HepG2 (cell line): ENCODE measurements around the gene CACNB4. TPM values are rescaled to one million over a fixed set of nuclear protein-coding genes. Genes with fewer than 3 reads are reported as not detected.

ENCODE experiments used
- ATAC-seq: fragments of 200-7000 bp; cut with Tn5 transposase; 3 replicates; pipeline ENCODE4 v1.9.1; 2020; ENCODE audit warnings: mild to moderate bottlenecking, moderate library complexity
- BruUV-seq: library from RNA; stranded (reverse); fragments of 400-500 nt; replicated peaks from 2 replicates; lab custom pipeline; 2021; lab: Mats Ljungman, UMichigan
- CTCF ChIA-PET: fragments of 300-600 bp; formaldehyde crosslinking; extraction: SDS; loops from one replicate; lab custom pipeline; 2021; ENCODE audit warnings: low total read pairs, inconsistent platforms, low intra/inter-chr PET ratio; lab: Yijun Ruan, JAX
- POLR2A ChIA-PET: fragments of 350-600 bp; sonication (Branson Sonifier 250); formaldehyde crosslinking; loops from one replicate; lab custom pipeline; 2020; ENCODE audit warnings: antibody characterized with exemption, inconsistent platforms; lab: Yijun Ruan, JAX
- DNase-seq: peaks from one replicate; pipeline ENCODE4 v3.0.0-alpha.2; 2015; ENCODE audit warnings: low spot score
- FAIRE-seq: peaks from 3 replicates; lab custom pipeline; 2011; peaks lifted over from hg19 to GRCh38; lab: Jason Lieb, UNC
- H2AFZ ChIP-seq: one replicate; pipeline ENCODE4 v1.6.1; 2011; ENCODE audit warnings: low read length, inconsistent platforms
- H3K27ac ChIP-seq: fragments of 300-600 bp; 3 replicates; pipeline ENCODE4 v1.8.0; 2011; ENCODE audit warnings: mixed run types, mild to moderate bottlenecking, mixed read lengths, low read length, inconsistent platforms; ENCODE audit not compliant: insufficient read depth; ENCODE audit errors: extremely low read length
- H3K27me3 ChIP-seq, 2 experiments: fragments of 200-600 bp in 1 of 2; 2 replicates in 1 of 2; 3 replicates in 1 of 2; pipeline versions ENCODE4 v1.6.0 to v1.8.0; 2011; ENCODE audit warnings: low read length in 2 of 2, mild to moderate bottlenecking in 2 of 2, moderate library complexity in 2 of 2, inconsistent platforms in 1 of 2; ENCODE audit not compliant: insufficient read depth in 2 of 2, control insufficient read depth in 1 of 2
- H3K36me3 ChIP-seq, 2 experiments: fragments of 200-600 bp in 1 of 2; replicated peaks in 1 of 2; 2 replicates in 1 of 2; 3 replicates in 1 of 2; pipeline versions ENCODE4 v1.5.1 to v1.8.0; 2011; ENCODE audit warnings: low read length in 2 of 2, inconsistent platforms in 1 of 2; ENCODE audit not compliant: insufficient read depth in 2 of 2, control insufficient read depth in 1 of 2
- H3K4me1 ChIP-seq: 2 replicates; pipeline ENCODE4 v1.5.1; 2012; ENCODE audit warnings: low read length, inconsistent platforms; ENCODE audit not compliant: insufficient read depth
- H3K4me2 ChIP-seq: 2 replicates; pipeline ENCODE4 v1.6.0; 2011; ENCODE audit warnings: low read depth, low read length, inconsistent platforms
- H3K4me3 ChIP-seq, 3 experiments: fragments of 200-600 bp in 1 of 3; sonication (generic), shearing (Covaris generic) in 1 of 3; replicated peaks in 1 of 3; 2 replicates each; pipeline ENCODE4 v1.5.1; 2011 to 2016; ENCODE audit warnings: low read length in 3 of 3, inconsistent platforms in 2 of 3, low read depth in 2 of 3, mild to moderate bottlenecking in 2 of 3, control low read depth in 1 of 3, mixed read lengths in 1 of 3; ENCODE audit not compliant: insufficient read depth in 1 of 3
- H3K79me2 ChIP-seq: one replicate; pipeline ENCODE4 v1.6.1; 2011; ENCODE audit warnings: low read length, inconsistent platforms; ENCODE audit not compliant: insufficient read depth
- H3K9ac ChIP-seq: 2 replicates; pipeline ENCODE4 v1.6.0; 2011; ENCODE audit warnings: mild to moderate bottlenecking, low read depth, low read length, inconsistent platforms; ENCODE audit not compliant: insufficient read depth
- H3K9me3 ChIP-seq: 2 replicates; pipeline ENCODE4 v1.5.1; 2012; ENCODE audit warnings: mild to moderate bottlenecking, low read length
- H4K20me1 ChIP-seq: 2 replicates; pipeline ENCODE4 v1.6.0; 2011; ENCODE audit warnings: inconsistent platforms, mild to moderate bottlenecking, low read length, moderate library complexity; ENCODE audit not compliant: insufficient read depth
- CCAR2 ChIP-seq: fragments of 200-400 bp; formaldehyde crosslinking; optimal IDR thresholded peaks from 2 replicates; pipeline ENCODE3; 2018; ENCODE audit warnings: low read depth, mild to moderate bottlenecking, low read length, moderate library complexity
- ISX ChIP-seq: sonication (generic); formaldehyde crosslinking; conservative IDR thresholded peaks from 2 replicates; pipeline ENCODE4 v1.5.0; 2020; ENCODE audit warnings: missing genetic modification reagents
- TRIM22 ChIP-seq: fragments of 450-650 bp; IDR thresholded peaks from 2 replicates; pipeline ENCODE4 v1.6.1; 2017
- ZNF251 ChIP-seq: sonication (generic); formaldehyde crosslinking; IDR thresholded peaks from 2 replicates; pipeline ENCODE4 v1.9.0; 2021; ENCODE audit warnings: mild to moderate bottlenecking, missing genetic modification reagents
- ZZZ3 ChIP-seq: sonication (generic); formaldehyde crosslinking; IDR thresholded peaks from 2 replicates; pipeline ENCODE4 v1.4.0; 2020; ENCODE audit warnings: missing genetic modification reagents, mild to moderate bottlenecking, borderline replicate concordance
- WGBS: methylation state at CpG from one replicate; pipeline ENCODE4 v1.1.6; 2017; ENCODE audit warnings: low lambda C conversion rate; 5-methylcytosine and 5-hydroxymethylcytosine counted together
- in situ Hi-C: cut with HindIII; loops from 2 replicates; pipeline ENCODE4 v1.10.0; 2017; ENCODE audit warnings: low pct_unique_long_range_greater_than_20kb; ENCODE audit not compliant: extremely low pct_ligation_motif_present
- intact Hi-C: fragments of 100-400 bp; cut with micrococcal nuclease; formaldehyde crosslinking; loops from one replicate; pipeline ENCODE4 v1.10.0; 2022; ENCODE audit not compliant: unreplicated experiment
- polyA plus RNA-seq, 8 experiments: library from polyadenylated mRNA; depleted of rRNA in 3 of 8; stranded (reverse) in 7 of 8; unstranded in 1 of 8; fragments of >200 nt; fragmentation: Illumina TruSeq in 4 of 8; extraction: Trizol in 4 of 8; gene quantifications; 2 replicates each; pipeline versions ENCODE4 v1.2.1 to v1.2.3, GENCODE V29; 2011 to 2016; ENCODE audit warnings: low read depth in 4 of 8, missing spikeins in 1 of 8, mixed read lengths in 1 of 8; ENCODE audit not compliant: insufficient read depth in 1 of 8
- total RNA-seq, 5 experiments: library from RNA; depleted of rRNA; stranded (reverse); fragments of >200 nt; fragmentation: Illumina TruSeq; extraction: Trizol; gene quantifications; 2 replicates each; pipeline ENCODE4 v1.2.3, GENCODE V29; 2016; ENCODE audit warnings: low read depth in 1 of 5

CACNB4 gene
- total and polyA plus RNA-seq, 2 of the 13 experiments (the other 11 are each of a cell fraction or from before 2014, with no cell fraction given), result 5.1 to 14.3 TPM

- ATAC-seq, result no peak
- intact Hi-C loops (no loop called here), in situ Hi-C loops (no loop called here)
- no TSS peak for BruUV-seq
- H3K9ac ChIP-seq, result no peak overlapping the region
- ChIA-PET POLR2A (no interaction called here), CTCF (no interaction called here)
- H3K27ac ChIP-seq, result no peak overlapping the region
- FAIRE-seq, result no peak
- no peak for DNase-seq
- 97% methylated on average over 2 of the region's 2 CpGs for WGBS
- no peak overlapping the region for H3K4me2 ChIP-seq
- H3K27me3 ChIP-seq, result no peaks in the 10 kb centered on the region
- H3K4me1 ChIP-seq, result no peaks in the 10 kb centered on the region
- no peaks in the 10 kb centered on the region for H4K20me1 ChIP-seq
- no peaks in the 10 kb centered on the region for H3K36me3 ChIP-seq
- H2AFZ ChIP-seq, result no peak overlapping the region
- no peaks in the 10 kb centered on the region for H3K79me2 ChIP-seq
- no peaks in the 10 kb centered on the region for H3K9me3 ChIP-seq
- TF ChIP-seq ZNF251 (no peak), TRIM22 (no peak), ISX (CRISPR knock-in tag) (no peak), ZZZ3 (CRISPR knock-in tag) (no peak), CCAR2 (no peak)
- H3K4me3 ChIP-seq, result no peak overlapping the region
Observed at GRCh38 chr2:151908204-151908882, 190.5 kb downstream of the CACNB4 start.
